ENCODE measurements around the gene SYPL2. TPM values are rescaled to one million over a fixed set of nuclear protein-coding genes. Genes with fewer than 3 reads are reported as not detected.

SYPL2 gene
- total RNA-seq, 2 experiments from 2014 or later = not detected

- H3K4me3 Mint-ChIP-seq = no peak overlapping the region
- H3K27ac Mint-ChIP-seq = no peak overlapping the region
- no peak for DNase-seq
- no peak for ATAC-seq
- ChIA-PET CTCF (interaction anchor here (21.7 kb wide), 1 partner anchor 27 kb away, joined by 1390 read pairs; the partner anchor contains the start of genes AMIGO1, ATXN7L2 and CYB561D1), POLR2A (interaction anchor here (1.1 kb wide), 2 partner anchors 21 to 22 kb away, joined by 3 read pairs; no protein-coding TSS in a partner anchor)
- no peak for TF ChIP-seq CTCF (IDR thresholded peaks at IDR 0.05)
- peaks cover 18% of the 10 kb centered on the region for H3K4me1 Mint-ChIP-seq (ENCODE audit: low read depth)
- intact Hi-C loops (cut with micrococcal nuclease) = no loop called here
- no peaks in the 10 kb centered on the region for H3K27me3 Mint-ChIP-seq
- no peaks in the 10 kb centered on the region for H3K36me3 Mint-ChIP-seq (ENCODE audit: low read depth)
- H3K9me3 Mint-ChIP-seq = no peaks in the 10 kb centered on the region
These were observed 60.9 kb downstream of the SYPL2 start for GRCh38 chr1:109527098-109527811.

DNA sequence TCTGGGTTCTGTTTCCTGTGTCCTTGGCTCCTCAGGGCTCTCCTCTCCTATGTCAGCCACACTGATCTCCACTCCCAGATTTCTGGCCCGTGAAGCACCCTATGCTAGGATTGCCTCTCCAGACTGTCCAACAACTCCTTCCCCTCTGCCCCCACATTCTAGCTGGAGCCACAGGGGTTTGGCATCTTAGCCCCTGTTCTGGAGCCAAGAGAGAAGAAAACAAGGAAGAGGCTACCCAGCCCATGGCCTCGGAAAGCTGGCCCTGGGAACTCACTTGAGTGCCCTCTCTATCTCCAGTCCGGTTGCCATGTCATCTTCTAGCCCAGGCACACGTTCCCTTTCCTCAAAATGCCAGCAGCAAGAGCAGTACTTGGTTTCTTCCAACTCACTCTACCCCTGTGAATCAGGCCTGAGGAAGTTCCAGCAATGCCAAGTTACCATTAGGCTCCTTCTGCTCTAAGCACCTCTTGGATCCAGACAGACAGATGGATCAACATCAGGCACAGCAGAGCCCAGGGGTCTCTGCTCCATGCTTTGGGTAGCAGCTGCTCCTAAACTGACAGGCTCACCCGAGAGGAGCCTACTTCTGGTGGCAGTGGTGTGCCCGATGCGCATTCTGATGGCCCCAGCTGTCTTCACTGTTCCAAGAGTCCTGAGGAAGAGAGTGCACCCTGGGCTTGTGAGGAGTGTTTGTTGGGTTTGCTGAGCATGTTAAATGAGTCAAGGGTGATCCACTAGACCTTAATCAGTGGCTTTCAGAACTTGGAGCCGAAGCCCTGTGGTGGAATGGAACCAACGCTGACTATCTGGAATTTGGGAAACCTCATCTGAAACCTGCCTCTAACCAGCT lies 61.7 kb downstream of the SYPL2 start:
- POLR2A ChIA-PET = interaction anchor here (0.9 to 1.2 kb wide), 2 partner anchors 17 to 21 kb away, joined by 3 read pairs; no protein-coding TSS in a partner anchor
- H3K4me1 Mint-ChIP-seq (ENCODE audit: low read depth) = peaks cover 23% of the 10 kb centered on the region
- TF ChIP-seq CTCF (IDR thresholded peaks at IDR 0.05) = no peak
- H3K36me3 Mint-ChIP-seq (ENCODE audit: low read depth) = no peaks in the 10 kb centered on the region
- no peaks in the 10 kb centered on the region for H3K9me3 Mint-ChIP-seq
- intact Hi-C loops (cut with micrococcal nuclease) = no loop called here
- DNase-seq (no peak), ATAC-seq (no peak)
- CTCF ChIA-PET = interaction anchor here (2.3 to 21.7 kb wide), 2 partner anchors 18 to 28 kb away, joined by 7 to 1390 read pairs; partner anchors contain the start of genes AMIGO1, ATXN7L2 and CYB561D1
- no peak overlapping the region for H3K4me3 Mint-ChIP-seq
- H3K27me3 Mint-ChIP-seq = no peaks in the 10 kb centered on the region
- H3K27ac Mint-ChIP-seq = no peak overlapping the region

DNA sequence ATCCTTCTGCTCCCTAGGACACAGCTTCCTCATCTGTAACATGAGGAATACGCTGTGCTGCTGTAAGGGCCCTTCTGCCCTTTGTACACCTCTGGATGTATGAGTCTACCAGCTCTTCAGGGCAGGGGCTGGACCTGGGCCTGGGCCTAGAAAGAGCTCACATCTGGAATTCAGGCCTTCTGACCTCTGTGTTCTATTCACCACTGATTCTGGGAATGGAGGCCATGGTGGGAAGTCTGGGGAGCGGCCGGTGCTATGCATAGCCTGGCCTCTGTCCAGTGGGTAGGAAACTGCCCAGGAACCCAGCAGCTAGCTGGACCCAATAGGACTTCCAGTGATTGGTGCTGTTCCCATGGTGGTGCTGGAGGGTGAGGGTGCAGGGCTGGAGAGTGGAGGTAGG lies 62.4 kb downstream of the SYPL2 start:
- Mint-ChIP-seq H3K27ac (no peak overlapping the region), H3K36me3 (ENCODE audit: low read depth) (no peaks in the 10 kb centered on the region), H3K27me3 (no peaks in the 10 kb centered on the region), H3K4me3 (no peak overlapping the region), H3K4me1 (ENCODE audit: low read depth) (peaks cover 23% of the 10 kb centered on the region), H3K9me3 (no peaks in the 10 kb centered on the region)
- ChIA-PET POLR2A (interaction anchor here (0.9 to 1.2 kb wide), 2 partner anchors 16 to 22 kb away, joined by 3 read pairs; no protein-coding TSS in a partner anchor), CTCF (interaction anchor here (1.6 to 21.7 kb wide), 3 partner anchors 17 to 456 kb away, joined by 5 to 1390 read pairs (median 7); partner anchors contain the start of genes AHCYL1, AMIGO1, ATXN7L2 and CYB561D1)
- no peak for TF ChIP-seq CTCF (IDR thresholded peaks at IDR 0.05)
- intact Hi-C loops (cut with micrococcal nuclease) = no loop called here
- ATAC-seq (no peak), DNase-seq (no peak)

GRCh38 chr1:109529881-109530456 lies 63.6 kb downstream of the SYPL2 start:
- Mint-ChIP-seq H3K27ac (no peak overlapping the region), H3K27me3 (no peaks in the 10 kb centered on the region)
- POLR2A ChIA-PET = interaction anchor here (1.0 to 3.4 kb wide), 4 partner anchors 9 to 46 kb away, joined by 3 to 20 read pairs (median 4); partner anchors contain the start of gene ATXN7L2

More at GRCh38 chr1:109529881-109530456, 63.6 kb downstream of the SYPL2 start:
- CTCF ChIA-PET = interaction anchor here (1.1 to 21.7 kb wide), 8 partner anchors 16 to 454 kb away, joined by 3 to 1390 read pairs (median 8); partner anchors contain the start of genes AHCYL1, AMIGO1, ATXN7L2 and CYB561D1
- no peak overlapping the region for H3K4me3 Mint-ChIP-seq
- peaks cover 23% of the 10 kb centered on the region for H3K4me1 Mint-ChIP-seq (ENCODE audit: low read depth)
- DNase-seq = no peak
- no peak for TF ChIP-seq CTCF (IDR thresholded peaks at IDR 0.05)
- no peaks in the 10 kb centered on the region for H3K36me3 Mint-ChIP-seq (ENCODE audit: low read depth)
- no peaks in the 10 kb centered on the region for H3K9me3 Mint-ChIP-seq
- ATAC-seq = no peak
- intact Hi-C loops (cut with micrococcal nuclease) = loop anchor here (5.0 to 10.0 kb wide), 3 partner anchors 105 to 268 kb away; partner anchors contain the start of gene PSMA5
